Measurements from ENCODE around the gene SRGAP2C.
"Not testable (repeated sequence)": the region's sequence is repeated elsewhere in the genome, so short reads cannot be mapped to it uniquely, and the experiment has no call there.

Gene SRGAP2C

GRCh38 chr1:121205786-121206711 is 21.3 kb downstream of the SRGAP2C start:
- not testable (repeated sequence) for H3K4me3 Mint-ChIP-seq; H3K4me1 Mint-ChIP-seq; DNase-seq; H3K36me3 Mint-ChIP-seq (ENCODE audit: low read depth); H3K27me3 Mint-ChIP-seq (ENCODE audit: low read depth, poor library complexity); H3K9me3 Mint-ChIP-seq; H3K27ac Mint-ChIP-seq

GRCh38 chr1:121207328-121207727 is 22.6 kb downstream of the SRGAP2C start:
- H3K4me3 Mint-ChIP-seq, result not testable (repeated sequence)

GRCh38 chr1:121208375-121208774 is 23.6 kb downstream of the SRGAP2C start:
- H3K27me3 Mint-ChIP-seq (ENCODE audit: low read depth, poor library complexity); H3K27ac Mint-ChIP-seq; H3K4me3 Mint-ChIP-seq; H3K36me3 Mint-ChIP-seq (ENCODE audit: low read depth); DNase-seq; H3K4me1 Mint-ChIP-seq; H3K9me3 Mint-ChIP-seq: not testable (repeated sequence)

More at GRCh38 chr1:121207328-121207727, 22.6 kb downstream of the SRGAP2C start:
- H3K36me3 Mint-ChIP-seq (ENCODE audit: low read depth); H3K9me3 Mint-ChIP-seq; H3K4me1 Mint-ChIP-seq; H3K27ac Mint-ChIP-seq; H3K27me3 Mint-ChIP-seq (ENCODE audit: low read depth, poor library complexity); DNase-seq: not testable (repeated sequence)

DNA sequence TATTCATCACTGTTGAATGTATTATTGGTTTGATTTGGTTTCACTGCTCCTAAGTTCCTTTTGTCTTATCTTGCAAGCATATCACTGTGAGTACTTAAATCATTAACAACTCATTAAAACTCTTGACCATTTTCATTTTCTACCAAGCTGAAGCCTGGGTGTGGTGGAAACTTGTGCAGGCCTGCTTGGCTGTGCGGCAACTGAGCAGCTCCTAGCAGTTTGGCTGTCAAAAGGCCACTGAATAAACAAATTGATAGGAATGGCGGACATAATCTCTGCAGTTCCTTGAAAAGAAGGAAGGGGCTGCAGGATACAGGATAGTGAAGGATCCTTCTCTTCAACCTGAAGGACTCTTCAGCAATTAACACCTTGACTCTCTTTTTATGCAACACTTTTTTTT is 26.0 kb downstream of the SRGAP2C start:
- H3K4me3 Mint-ChIP-seq; H3K27ac Mint-ChIP-seq; H3K4me1 Mint-ChIP-seq; H3K9me3 Mint-ChIP-seq; H3K36me3 Mint-ChIP-seq (ENCODE audit: low read depth); DNase-seq; H3K27me3 Mint-ChIP-seq (ENCODE audit: low read depth, poor library complexity): not testable (repeated sequence)

DNA sequence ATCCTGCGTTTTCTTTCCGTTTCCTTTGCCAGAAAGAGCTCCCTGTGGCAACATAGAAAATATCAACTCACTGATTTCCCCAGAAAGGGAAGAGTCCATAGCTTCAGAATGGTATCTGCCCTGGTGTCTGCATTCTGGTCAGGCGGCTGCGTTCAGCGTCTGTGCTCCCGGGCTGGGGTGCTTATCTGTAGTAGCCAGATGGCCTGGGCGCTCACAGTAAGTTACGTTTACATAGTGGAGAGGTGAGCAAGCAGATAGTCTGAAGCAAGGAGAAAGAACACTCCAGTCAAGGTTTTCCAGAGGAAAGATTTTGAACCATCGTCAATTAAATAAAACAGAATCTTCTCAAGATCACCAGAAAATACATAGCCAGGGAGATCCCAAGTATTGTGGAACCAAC is 28.7 kb downstream of the SRGAP2C start:
- not testable (repeated sequence) for DNase-seq; H3K9me3 Mint-ChIP-seq; H3K4me1 Mint-ChIP-seq; H3K4me3 Mint-ChIP-seq; H3K27me3 Mint-ChIP-seq (ENCODE audit: low read depth, poor library complexity); H3K27ac Mint-ChIP-seq; H3K36me3 Mint-ChIP-seq (ENCODE audit: low read depth)

DNA sequence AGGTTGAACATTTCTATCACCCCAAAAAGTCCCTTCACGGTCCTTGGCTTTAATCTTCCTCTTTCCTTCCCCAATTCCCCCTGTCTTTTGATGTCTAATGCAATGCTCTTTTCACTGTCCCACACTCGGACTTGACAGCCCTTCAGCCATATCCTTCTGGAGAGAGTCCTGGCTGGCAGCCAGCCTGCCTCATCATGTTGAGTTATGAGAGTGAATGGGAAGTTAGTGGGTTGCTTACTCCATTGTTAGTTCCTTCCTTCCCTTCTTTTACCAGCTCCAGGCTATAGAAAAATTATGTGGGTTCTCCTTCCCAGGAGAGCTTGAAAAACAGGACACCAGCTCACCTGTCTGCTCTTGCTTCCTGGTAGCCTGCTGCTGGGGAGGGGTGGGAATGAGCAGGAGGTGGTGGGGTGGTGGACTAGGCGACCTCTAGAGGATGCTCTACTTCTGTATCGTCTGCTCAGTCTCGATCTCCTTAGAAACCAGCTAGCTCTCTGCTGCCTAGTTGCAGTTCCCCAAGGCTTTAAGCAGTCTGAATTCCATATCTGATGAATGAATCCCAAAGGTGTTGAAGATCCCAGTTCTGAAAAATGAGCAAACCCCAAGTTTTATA is 29.9 kb downstream of the SRGAP2C start:
- H3K4me3 Mint-ChIP-seq; H3K4me1 Mint-ChIP-seq; H3K9me3 Mint-ChIP-seq; H3K27ac Mint-ChIP-seq; H3K36me3 Mint-ChIP-seq (ENCODE audit: low read depth); DNase-seq; H3K27me3 Mint-ChIP-seq (ENCODE audit: low read depth, poor library complexity): not testable (repeated sequence)

DNA sequence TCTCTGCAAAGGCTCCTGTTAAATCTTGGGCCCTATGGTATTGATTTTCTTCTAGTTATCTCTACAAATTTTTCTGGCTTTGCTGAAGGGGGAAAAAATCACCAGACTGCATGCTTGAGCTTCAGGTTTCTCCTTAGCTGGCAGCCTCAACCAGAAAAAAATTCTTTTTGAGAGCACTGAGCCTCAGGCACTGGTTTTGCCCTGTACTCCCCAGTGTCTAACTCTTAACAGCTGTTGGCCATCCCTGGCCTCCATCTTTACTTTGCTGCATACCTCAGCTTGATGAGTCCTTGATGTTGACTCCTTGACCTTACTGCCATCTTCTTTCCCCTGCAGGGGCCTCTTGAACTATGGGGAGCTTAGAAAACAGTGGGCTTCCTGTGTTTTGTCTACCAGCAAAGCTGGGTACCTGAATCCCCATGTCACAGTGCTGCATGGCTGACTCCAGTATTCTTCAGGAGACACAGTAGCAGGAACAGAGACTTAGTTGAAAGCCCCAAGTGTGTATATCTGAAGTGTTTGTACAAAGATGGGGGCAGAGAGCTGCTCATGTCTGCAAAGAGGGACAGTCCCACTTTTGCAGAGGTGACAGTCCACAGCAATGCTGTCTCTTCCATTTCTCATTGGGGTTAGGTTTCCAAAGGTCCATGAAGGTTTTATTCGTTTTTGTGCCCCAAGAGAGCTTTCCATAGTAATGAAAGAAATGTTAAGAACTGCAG is 31.1 kb downstream of the SRGAP2C start:
- not testable (repeated sequence) for H3K27me3 Mint-ChIP-seq (ENCODE audit: low read depth, poor library complexity); DNase-seq; H3K27ac Mint-ChIP-seq; H3K4me1 Mint-ChIP-seq; H3K9me3 Mint-ChIP-seq; H3K4me3 Mint-ChIP-seq; H3K36me3 Mint-ChIP-seq (ENCODE audit: low read depth)

- not testable (repeated sequence) for H3K9me3 Mint-ChIP-seq; H3K27ac Mint-ChIP-seq; DNase-seq; H3K36me3 Mint-ChIP-seq (ENCODE audit: low read depth); H3K27me3 Mint-ChIP-seq (ENCODE audit: low read depth, poor library complexity); H3K4me1 Mint-ChIP-seq; H3K4me3 Mint-ChIP-seq
Measured at GRCh38 chr1:121216676-121217075, 31.9 kb downstream of the SRGAP2C start.

DNA sequence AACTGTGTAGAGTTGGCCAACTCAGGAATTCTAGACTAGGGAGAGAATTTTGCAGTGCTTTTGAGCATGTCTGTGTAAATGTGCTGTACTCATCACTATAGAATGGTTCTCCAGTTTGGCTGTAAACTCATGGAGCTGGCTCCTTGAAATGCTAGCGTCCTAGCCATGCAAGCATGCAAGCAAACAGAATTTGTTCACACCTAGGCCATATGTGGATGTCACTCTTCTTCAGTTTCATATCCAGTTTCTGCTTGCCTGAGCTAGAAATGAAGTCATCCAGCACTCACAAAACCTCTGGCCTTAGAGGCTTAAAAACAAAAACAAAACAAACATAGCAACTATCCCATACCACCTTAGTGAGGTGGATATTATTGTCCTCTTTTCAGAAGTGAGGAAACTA is 37.0 kb downstream of the SRGAP2C start:
- not testable (repeated sequence) for H3K27me3 Mint-ChIP-seq (ENCODE audit: low read depth, poor library complexity); H3K9me3 Mint-ChIP-seq; DNase-seq; H3K4me1 Mint-ChIP-seq; H3K36me3 Mint-ChIP-seq (ENCODE audit: low read depth); H3K4me3 Mint-ChIP-seq; H3K27ac Mint-ChIP-seq

- H3K36me3 Mint-ChIP-seq (ENCODE audit: low read depth); H3K27me3 Mint-ChIP-seq (ENCODE audit: low read depth, poor library complexity); DNase-seq; H3K9me3 Mint-ChIP-seq; H3K4me1 Mint-ChIP-seq; H3K4me3 Mint-ChIP-seq; H3K27ac Mint-ChIP-seq: not testable (repeated sequence)
Measured at GRCh38 chr1:121224714-121225113, 39.9 kb downstream of the SRGAP2C start.

DNA sequence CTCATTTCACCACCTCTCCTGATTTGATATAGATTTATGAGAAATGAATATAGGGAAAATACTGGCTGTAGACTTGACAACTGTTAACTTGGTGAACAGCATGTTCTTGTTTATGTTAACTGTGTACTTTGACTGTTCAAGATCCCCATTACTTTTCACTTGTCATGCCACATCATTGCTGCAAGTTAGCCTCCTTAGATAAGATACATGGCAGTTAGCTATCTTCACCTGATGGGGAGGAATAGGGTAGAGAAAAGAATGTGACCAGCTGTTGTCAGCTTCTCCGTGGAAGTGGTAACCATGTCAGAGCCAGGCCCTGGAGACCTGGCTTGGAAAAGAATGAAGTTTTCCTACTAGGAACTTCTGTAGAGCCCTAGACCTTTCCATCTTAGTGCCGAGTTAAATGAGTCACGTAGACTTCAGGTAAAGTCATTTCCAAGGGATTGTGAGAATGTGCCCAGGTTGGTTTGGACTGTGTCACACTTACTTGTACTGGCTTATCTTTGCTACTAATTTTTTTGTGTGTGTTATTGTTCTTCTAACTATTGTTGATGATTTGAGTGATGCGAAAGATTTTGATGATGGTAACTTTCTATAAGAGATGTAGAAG is 41.6 kb downstream of the SRGAP2C start:
- not testable (repeated sequence) for H3K9me3 Mint-ChIP-seq; H3K4me3 Mint-ChIP-seq; H3K27me3 Mint-ChIP-seq (ENCODE audit: low read depth, poor library complexity); H3K36me3 Mint-ChIP-seq (ENCODE audit: low read depth); H3K4me1 Mint-ChIP-seq; H3K27ac Mint-ChIP-seq; DNase-seq

GRCh38 chr1:121226925-121227324 is 42.1 kb downstream of the SRGAP2C start:
- not testable (repeated sequence) for H3K4me3 Mint-ChIP-seq; DNase-seq; H3K27me3 Mint-ChIP-seq (ENCODE audit: low read depth, poor library complexity); H3K4me1 Mint-ChIP-seq; H3K9me3 Mint-ChIP-seq; H3K27ac Mint-ChIP-seq; H3K36me3 Mint-ChIP-seq (ENCODE audit: low read depth)

GRCh38 chr1:121227544-121228330 is 43.0 kb downstream of the SRGAP2C start:
- not testable (repeated sequence) for H3K27ac Mint-ChIP-seq; H3K36me3 Mint-ChIP-seq (ENCODE audit: low read depth); H3K9me3 Mint-ChIP-seq; DNase-seq; H3K4me3 Mint-ChIP-seq; H3K4me1 Mint-ChIP-seq; H3K27me3 Mint-ChIP-seq (ENCODE audit: low read depth, poor library complexity)

Data from nephron progenitor cell (in vitro differentiated cells).